BE2C (cell line): Measurements from ENCODE around the gene FBXL7.

Source experiments
- DNase-seq: peaks from one replicate; pipeline ENCODE4 v3.0.0-alpha.2; 2020
- H3K27me3 ChIP-seq: fragments of 250-450 bp; sonication (Bioruptor Pico); 2 replicates; pipeline ENCODE4 v1.5.1; 2020; ENCODE audit warnings: mild to moderate bottlenecking
- H3K36me3 ChIP-seq: fragments of 250-450 bp; sonication (Bioruptor Pico); 2 replicates; pipeline ENCODE4 v1.5.1; 2020; ENCODE audit warnings: mild to moderate bottlenecking
- H3K4me1 ChIP-seq: fragments of 250-450 bp; sonication (Bioruptor Pico); 2 replicates; pipeline ENCODE4 v1.5.1; 2020
- H3K4me3 ChIP-seq: 2 replicates; pipeline ENCODE4 v1.5.1; 2011; ENCODE audit warnings: low read depth, low read length
- H3K9me3 ChIP-seq: fragments of 250-450 bp; sonication (Bioruptor Pico); 2 replicates; pipeline ENCODE4 v1.5.1; 2020
- TF ChIP-seq, protein P1 (sequence below): IDR thresholded peaks from 2 replicates; pipeline ENCODE4 v1.5.1; 2012; ENCODE audit warnings: mild to moderate bottlenecking, low read depth, low read length

Gene FBXL7

DNA sequence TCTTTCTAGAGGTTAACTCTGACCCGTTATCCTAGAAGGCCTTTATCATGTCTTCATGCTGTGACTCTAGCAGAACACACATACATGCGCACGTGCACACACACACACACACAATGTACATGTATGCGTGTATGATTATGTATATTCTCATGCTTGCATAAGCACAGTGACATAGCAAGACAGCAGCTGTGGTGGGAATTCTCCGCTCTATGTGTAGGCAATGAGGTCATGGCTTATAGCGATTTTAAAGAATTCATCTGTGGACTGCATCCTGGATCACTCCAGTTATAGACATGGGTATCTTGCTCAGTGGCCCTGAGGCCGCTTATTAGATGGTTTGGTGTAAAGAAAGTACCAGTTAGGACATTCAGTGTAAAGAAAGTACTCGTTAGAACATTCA lies 106.2 kb downstream of the FBXL7 start:
- Histone ChIP-seq H3K4me1 (no peaks in the 10 kb centered on the region), H3K27me3 (no peaks in the 10 kb centered on the region), H3K36me3 (no peaks in the 10 kb centered on the region), H3K9me3 (no peaks in the 10 kb centered on the region), H3K4me3 (no peak overlapping the region)
- no peak for DNase-seq
- TF ChIP-seq, protein P1, sequence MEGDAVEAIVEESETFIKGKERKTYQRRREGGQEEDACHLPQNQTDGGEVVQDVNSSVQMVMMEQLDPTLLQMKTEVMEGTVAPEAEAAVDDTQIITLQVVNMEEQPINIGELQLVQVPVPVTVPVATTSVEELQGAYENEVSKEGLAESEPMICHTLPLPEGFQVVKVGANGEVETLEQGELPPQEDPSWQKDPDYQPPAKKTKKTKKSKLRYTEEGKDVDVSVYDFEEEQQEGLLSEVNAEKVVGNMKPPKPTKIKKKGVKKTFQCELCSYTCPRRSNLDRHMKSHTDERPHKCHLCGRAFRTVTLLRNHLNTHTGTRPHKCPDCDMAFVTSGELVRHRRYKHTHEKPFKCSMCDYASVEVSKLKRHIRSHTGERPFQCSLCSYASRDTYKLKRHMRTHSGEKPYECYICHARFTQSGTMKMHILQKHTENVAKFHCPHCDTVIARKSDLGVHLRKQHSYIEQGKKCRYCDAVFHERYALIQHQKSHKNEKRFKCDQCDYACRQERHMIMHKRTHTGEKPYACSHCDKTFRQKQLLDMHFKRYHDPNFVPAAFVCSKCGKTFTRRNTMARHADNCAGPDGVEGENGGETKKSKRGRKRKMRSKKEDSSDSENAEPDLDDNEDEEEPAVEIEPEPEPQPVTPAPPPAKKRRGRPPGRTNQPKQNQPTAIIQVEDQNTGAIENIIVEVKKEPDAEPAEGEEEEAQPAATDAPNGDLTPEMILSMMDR: no peak

DNA sequence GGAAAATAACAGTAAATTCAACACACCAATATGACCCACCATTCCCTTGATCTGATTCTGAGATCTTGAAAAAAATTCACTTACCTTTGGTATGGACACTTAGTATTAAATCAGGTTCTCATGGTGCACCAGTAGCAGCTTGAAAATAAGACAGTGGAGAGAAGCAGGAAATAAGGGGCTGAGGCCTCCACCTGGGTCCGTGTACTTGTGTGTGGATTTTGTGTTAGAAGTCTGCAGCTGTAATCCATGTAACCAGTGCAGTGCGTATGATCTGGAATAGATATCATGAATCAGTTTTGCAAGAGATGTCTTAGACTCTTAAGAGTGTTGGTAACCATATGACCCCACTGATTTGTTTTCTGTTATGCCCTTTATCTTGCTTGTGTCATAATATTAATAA lies 107.1 kb downstream of the FBXL7 start:
- Histone ChIP-seq H3K4me1 (no peaks in the 10 kb centered on the region), H3K36me3 (no peaks in the 10 kb centered on the region), H3K4me3 (no peak overlapping the region), H3K9me3 (no peaks in the 10 kb centered on the region), H3K27me3 (no peaks in the 10 kb centered on the region)
- DNase-seq: no peak
- TF ChIP-seq, protein P1: no peak

DNA sequence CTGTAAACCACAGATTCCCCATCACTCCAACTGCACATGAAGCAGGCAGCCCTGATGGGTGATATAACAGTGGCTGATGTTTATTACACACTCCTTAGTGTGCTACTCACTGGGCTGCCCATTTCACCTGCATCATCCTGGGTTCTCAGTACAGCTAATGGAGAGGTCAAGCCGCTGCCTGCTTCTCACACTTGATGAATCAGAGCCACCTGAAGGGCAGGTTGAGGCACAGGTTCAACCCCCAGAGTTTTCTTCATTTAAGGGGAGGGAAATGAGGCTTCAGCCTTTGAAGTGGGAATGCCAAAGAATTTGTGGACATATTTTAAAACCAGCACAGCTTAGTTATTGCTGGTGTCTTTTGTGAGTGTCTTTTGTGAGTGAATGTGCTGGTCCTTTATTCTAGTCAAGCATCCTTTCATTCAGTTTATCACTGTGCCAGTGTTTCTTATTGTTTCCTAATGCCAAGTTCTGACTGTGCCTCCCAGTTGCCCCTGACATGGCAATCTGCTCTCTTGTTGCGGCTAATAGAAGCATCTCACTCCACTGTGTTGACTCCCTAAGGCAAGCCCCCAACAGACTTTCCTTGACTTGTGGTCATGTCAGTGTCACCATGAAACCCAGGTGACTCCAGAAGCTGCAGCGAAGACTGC lies 109.2 kb downstream of the FBXL7 start:
- no peaks in the 10 kb centered on the region for H3K9me3 ChIP-seq
- DNase-seq: no peak
- no peak overlapping the region for H3K4me3 ChIP-seq
- H3K36me3 ChIP-seq: no peaks in the 10 kb centered on the region
- H3K4me1 ChIP-seq: no peaks in the 10 kb centered on the region
- no peaks in the 10 kb centered on the region for H3K27me3 ChIP-seq
- TF ChIP-seq, protein P1: no peak

DNA sequence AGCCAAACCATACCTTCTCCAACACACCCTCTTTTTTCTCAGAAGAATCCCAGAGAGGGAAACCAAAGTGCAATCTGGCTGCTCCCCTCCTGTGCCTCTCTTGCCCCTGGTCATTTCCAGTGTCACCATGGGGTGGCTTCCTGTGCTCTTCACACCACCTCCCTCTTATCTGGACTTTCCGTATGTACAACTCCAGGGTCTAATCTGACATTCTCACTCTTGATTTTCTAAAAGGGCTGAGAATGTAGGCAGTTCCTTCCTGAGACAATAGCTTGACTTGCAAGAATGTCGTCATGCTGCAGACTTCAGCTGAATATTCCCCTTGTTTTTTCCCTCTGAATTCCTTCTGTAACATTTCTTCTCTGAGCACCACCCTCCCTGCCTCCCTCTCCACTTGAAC lies 110.2 kb downstream of the FBXL7 start:
- TF ChIP-seq, protein P1: no peak
- Histone ChIP-seq H3K9me3 (no peaks in the 10 kb centered on the region), H3K36me3 (no peaks in the 10 kb centered on the region), H3K4me1 (no peaks in the 10 kb centered on the region), H3K4me3 (no peak overlapping the region), H3K27me3 (no peaks in the 10 kb centered on the region)
- DNase-seq: no peak

DNA sequence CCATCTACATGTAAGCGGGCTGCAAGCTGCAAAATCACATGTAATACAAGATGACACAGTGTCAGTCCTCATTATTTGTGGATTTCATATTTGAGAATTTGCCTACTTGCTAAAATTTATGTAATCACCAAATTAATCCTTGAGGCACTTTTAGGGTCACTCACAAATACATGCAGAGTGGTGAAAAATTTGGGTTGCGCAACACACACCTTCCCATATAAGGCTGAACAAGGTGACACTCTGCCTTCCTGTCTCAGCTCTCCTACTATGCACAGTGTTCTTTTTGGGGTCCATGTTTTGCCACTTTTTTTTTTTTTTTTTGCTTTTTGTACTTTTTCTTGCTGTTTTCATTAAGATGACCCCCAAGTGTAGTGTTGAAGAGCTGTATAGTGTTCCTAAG lies 111.0 kb downstream of the FBXL7 start:
- no peak for DNase-seq
- no peaks in the 10 kb centered on the region for H3K36me3 ChIP-seq
- no peaks in the 10 kb centered on the region for H3K9me3 ChIP-seq
- TF ChIP-seq, protein P1: no peak
- H3K4me3 ChIP-seq: no peak overlapping the region
- H3K27me3 ChIP-seq: no peaks in the 10 kb centered on the region
- H3K4me1 ChIP-seq: no peaks in the 10 kb centered on the region

DNA sequence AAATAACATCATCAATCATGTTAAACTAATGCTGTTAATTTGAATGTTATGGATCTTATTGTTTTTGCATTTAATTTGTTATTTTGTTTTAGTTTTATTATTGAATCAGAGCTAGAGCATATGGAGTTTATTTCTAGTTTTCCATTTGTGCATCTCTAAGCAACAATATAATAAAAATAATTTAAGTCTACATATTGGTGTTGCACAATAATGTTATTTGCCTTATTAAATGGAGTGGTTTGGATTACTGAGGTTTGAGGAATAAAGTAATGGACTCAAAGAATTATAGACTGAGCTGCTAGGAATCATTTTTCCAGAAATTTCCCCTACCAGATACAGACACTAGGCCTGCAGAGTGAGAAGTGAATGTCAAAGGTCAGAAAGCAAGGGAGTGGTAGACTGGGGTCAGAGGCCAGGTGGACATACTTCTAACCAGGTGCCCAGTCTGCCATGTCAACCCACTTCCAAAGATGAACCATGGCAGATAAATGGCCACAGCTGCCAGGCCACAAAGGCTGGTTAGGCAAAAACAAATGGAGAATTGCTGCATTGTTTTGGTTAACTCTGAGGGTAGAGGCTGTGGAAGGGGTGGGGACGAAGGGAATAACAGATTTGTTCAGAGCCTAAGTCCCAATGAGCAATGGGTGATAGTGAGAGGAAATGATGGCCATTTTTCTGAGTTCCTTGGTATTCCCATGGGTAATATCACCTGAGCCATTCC lies 113.1 kb downstream of the FBXL7 start:
- Histone ChIP-seq H3K36me3 (no peaks in the 10 kb centered on the region), H3K4me1 (no peaks in the 10 kb centered on the region)

More for the DNA sequence above, 113.1 kb downstream of the FBXL7 start:
- Histone ChIP-seq H3K4me3 (no peak overlapping the region), H3K27me3 (no peaks in the 10 kb centered on the region), H3K9me3 (no peaks in the 10 kb centered on the region)
- DNase-seq: no peak
- TF ChIP-seq, protein P1: no peak
